NCI-H1048 (cell line): ENCODE measurements around the gene ZNF710.
"Not testable (repeated sequence)": the region's sequence is repeated elsewhere in the genome, so short reads cannot be mapped to it uniquely, and the experiment has no call there.

Experiments used
- DNase-seq: peaks from one replicate; lab custom pipeline; 2025; lab: John Stamatoyannopoulos, UW

The ZNF710 gene

GRCh38 chr15:90001062-90001682 lies at the start of gene ZNF710:
Gene ZNF710 (plus strand): TSS chr15:90001324. CDS start chr15:90067138, 65,814 bp downstream.
- DNase-seq, result no peak

- DNase-seq, result no peak
Observed at GRCh38 chr15:89954541-89954940, 46.6 kb upstream of the ZNF710 start.

GRCh38 chr15:89955449-89955998 lies 45.6 kb upstream of the ZNF710 start:
- not testable (repeated sequence) for DNase-seq

GRCh38 chr15:89958107-89958805 lies 42.9 kb upstream of the ZNF710 start:
- no peak for DNase-seq

- DNase-seq, result no peak
Observed at GRCh38 chr15:89963301-89964231, 37.6 kb upstream of the ZNF710 start.

GRCh38 chr15:89964232-89964954 lies 36.7 kb upstream of the ZNF710 start:
- DNase-seq, result no peak

GRCh38 chr15:89967881-89968280 lies 33.2 kb upstream of the ZNF710 start:
- no peak for DNase-seq

GRCh38 chr15:89971592-89971997 lies 29.5 kb upstream of the ZNF710 start:
- peak; percentile 10 for DNase-seq

GRCh38 chr15:89972085-89972484 lies 29.0 kb upstream of the ZNF710 start:
- no peak for DNase-seq

GRCh38 chr15:89975482-89976245 lies 25.5 kb upstream of the ZNF710 start:
- DNase-seq, result no peak

GRCh38 chr15:89976246-89976600 lies 24.9 kb upstream of the ZNF710 start:
- DNase-seq, result no peak

GRCh38 chr15:89977836-89978235 lies 23.3 kb upstream of the ZNF710 start:
- not testable (repeated sequence) for DNase-seq

GRCh38 chr15:89978914-89979313 lies 22.2 kb upstream of the ZNF710 start:
- DNase-seq, result no peak

- DNase-seq, result no peak
Observed at GRCh38 chr15:89980896-89981295, 20.2 kb upstream of the ZNF710 start.

- DNase-seq, result no peak
Observed at GRCh38 chr15:89982315-89983055, 18.6 kb upstream of the ZNF710 start.

- no peak for DNase-seq
Observed at GRCh38 chr15:89984001-89984400, 17.1 kb upstream of the ZNF710 start.

- DNase-seq, result no peak
Observed at GRCh38 chr15:89984421-89985010, 16.6 kb upstream of the ZNF710 start.

GRCh38 chr15:89985111-89985510 lies 16.0 kb upstream of the ZNF710 start:
- DNase-seq, result no peak

- DNase-seq, result no peak
Observed at GRCh38 chr15:89991312-89991711, 9.8 kb upstream of the ZNF710 start.

GRCh38 chr15:89993349-89993748 lies 7.8 kb upstream of the ZNF710 start:
- DNase-seq, result no peak
